ENCODE measurements around the gene CCNB2.
"Not testable (repeated sequence)": the region's sequence is repeated elsewhere in the genome, so short reads cannot be mapped to it uniquely, and the experiment has no call there.

The CCNB2 gene

GRCh38 chr15:59115047-59115446 lies 10.1 kb downstream of the CCNB2 start:
- TF ChIP-seq CTCF (IDR thresholded peaks at IDR 0.05; ENCODE audit: low read depth, low read length) = no peak
- peak in 1 of 2 donors; percentile 6 for DNase-seq (ENCODE audit: low read depth in 2 of 2)
- H3K4me3 ChIP-seq (replicated peaks in 1 of 2; ENCODE audit: low read depth in 2 of 2, low read length in 2 of 2) = no peak overlapping the region

- no peak overlapping the region for H3K4me3 ChIP-seq (replicated peaks in 1 of 2; ENCODE audit: low read depth in 2 of 2, low read length in 2 of 2)
- TF ChIP-seq CTCF (IDR thresholded peaks at IDR 0.05; ENCODE audit: low read depth, low read length) = no peak
- DNase-seq (ENCODE audit: low read depth in 2 of 2) = peak in 1 of 2 donors; percentile 14
Observed at GRCh38 chr15:59116141-59116540, 11.2 kb downstream of the CCNB2 start.

GRCh38 chr15:59116771-59117170 lies 11.8 kb downstream of the CCNB2 start:
- H3K4me3 ChIP-seq (replicated peaks in 1 of 2; ENCODE audit: low read depth in 2 of 2, low read length in 2 of 2) = no peak overlapping the region
- no peak for TF ChIP-seq CTCF (IDR thresholded peaks at IDR 0.05; ENCODE audit: low read depth, low read length)
- no peak for DNase-seq (ENCODE audit: low read depth in 2 of 2)

GRCh38 chr15:59119625-59120024 lies 14.7 kb downstream of the CCNB2 start:
- no peak overlapping the region for H3K4me3 ChIP-seq (replicated peaks in 1 of 2; ENCODE audit: low read depth in 2 of 2, low read length in 2 of 2)
- TF ChIP-seq CTCF (IDR thresholded peaks at IDR 0.05; ENCODE audit: low read depth, low read length) = no peak
- DNase-seq (ENCODE audit: low read depth in 2 of 2) = no peak

- TF ChIP-seq CTCF (IDR thresholded peaks at IDR 0.05; ENCODE audit: low read depth, low read length) = no peak
- no peak for DNase-seq (ENCODE audit: low read depth in 2 of 2)
- no peak overlapping the region for H3K4me3 ChIP-seq (replicated peaks in 1 of 2; ENCODE audit: low read depth in 2 of 2, low read length in 2 of 2)
Observed at GRCh38 chr15:59120937-59121336, 16.0 kb downstream of the CCNB2 start.

- H3K4me3 ChIP-seq (replicated peaks in 1 of 2; ENCODE audit: low read depth in 2 of 2, low read length in 2 of 2) = no peak overlapping the region
- DNase-seq (ENCODE audit: low read depth in 2 of 2) = no peak
- no peak for TF ChIP-seq CTCF (IDR thresholded peaks at IDR 0.05; ENCODE audit: low read depth, low read length)
Observed at GRCh38 chr15:59124261-59124660, 19.3 kb downstream of the CCNB2 start.

GRCh38 chr15:59125683-59126082 lies 20.7 kb downstream of the CCNB2 start:
- not testable (repeated sequence) for H3K4me3 ChIP-seq (replicated peaks in 1 of 2; ENCODE audit: low read depth in 2 of 2, low read length in 2 of 2); DNase-seq (ENCODE audit: low read depth in 2 of 2)

GRCh38 chr15:59127255-59127654 lies 22.3 kb downstream of the CCNB2 start:
- H3K4me3 ChIP-seq (replicated peaks in 1 of 2; ENCODE audit: low read depth in 2 of 2, low read length in 2 of 2) = not testable (repeated sequence)

More at GRCh38 chr15:59127255-59127654, 22.3 kb downstream of the CCNB2 start:
- not testable (repeated sequence) for DNase-seq (ENCODE audit: low read depth in 2 of 2)

Measured in cardiac fibroblast (primary cell).